Panc1 (cell line): Measurements from ENCODE around the gene DIMT1.

ENCODE experiments used
- CTCF ChIP-seq: fragments of 450-650 bp; IDR thresholded peaks from 2 replicates; pipeline ENCODE4 v1.5.1; 2017; ENCODE audit warnings: mild to moderate bottlenecking
- REST ChIP-seq, 2 experiments: IDR thresholded peaks; 2 replicates each; pipeline ENCODE4 v1.6.1; 2011 to 2012; ENCODE audit warnings: low read depth in 2 of 2, control low read depth in 1 of 2, low read length in 1 of 2, mild to moderate bottlenecking in 1 of 2, moderate library complexity in 1 of 2; ENCODE audit not compliant: insufficient read depth in 1 of 2

GRCh38 chr5:62432621-62433064, 28.9 kb upstream of the DIMT1 start:
- no peak for TF ChIP-seq CTCF
- no peak for TF ChIP-seq REST (IDR thresholded peaks at IDR 0.05; ENCODE audit: insufficient read depth in 1 of 2, low read depth in 2 of 2, low read length in 1 of 2)
